H1 (cell line): ENCODE results near the gene CWC27. TPM values are rescaled to one million over a fixed set of nuclear protein-coding genes. Genes with fewer than 3 reads are reported as not detected.
A peak's percentile ranks its signal among the peaks of the same experiment; 100 is the strongest.

Source experiments
- CTCF ChIA-PET: fragments of 300-600 bp; sonication (Branson Sonifier 250); formaldehyde crosslinking; loops from one replicate; lab custom pipeline; 2021; ENCODE audit not compliant: partially characterized antibody; lab: Charles Lee
- POLR2A ChIA-PET: fragments of 300-600 bp; sonication (Branson Sonifier 250); formaldehyde crosslinking; loops from one replicate; lab custom pipeline; 2021; ENCODE audit warnings: inconsistent platforms; ENCODE audit not compliant: partially characterized antibody; lab: Charles Lee
- DNase-seq, 2 experiments: peaks; one replicate each; pipeline versions ENCODE4 v3.0.0 to v3.0.0-alpha.2; 2010 to 2022; ENCODE audit warnings: low spot score in 2 of 2, low read depth in 1 of 2, mixed read lengths in 1 of 2
- FAIRE-seq: peaks from 2 replicates; lab custom pipeline; 2011; peaks lifted over from hg19 to GRCh38; lab: Jason Lieb, UNC
- H2AFZ ChIP-seq: 2 replicates; pipeline ENCODE4 v1.8.1; 2012; ENCODE audit warnings: low read length, inconsistent platforms
- H2AK5ac ChIP-seq: 2 replicates; pipeline ENCODE4 v1.6.1; 2013; ENCODE audit warnings: low read depth, low read length
- H2BK120ac ChIP-seq: replicated peaks from 2 replicates; pipeline ENCODE3; 2013; ENCODE audit warnings: low read depth, low read length, inconsistent platforms
- H2BK12ac ChIP-seq: 2 replicates; pipeline ENCODE4 v1.6.1; 2013; ENCODE audit warnings: low read depth, low read length
- H2BK15ac ChIP-seq: 2 replicates; pipeline ENCODE4 v1.6.1; 2013; ENCODE audit warnings: low read length
- H2BK20ac ChIP-seq: 2 replicates; pipeline ENCODE4 v1.6.1; 2013; ENCODE audit warnings: low read length
- H2BK5ac ChIP-seq: 2 replicates; pipeline ENCODE4 v1.6.1; 2013; ENCODE audit warnings: low read depth, low read length
- H3K14ac ChIP-seq: 2 replicates; pipeline ENCODE4 v1.6.1; 2013; ENCODE audit warnings: inconsistent platforms; ENCODE audit not compliant: insufficient read length
- H3K18ac ChIP-seq: 2 replicates; pipeline ENCODE4 v1.6.1; 2013; ENCODE audit warnings: low read length; ENCODE audit errors: extremely low read depth
- H3K23ac ChIP-seq: 2 replicates; pipeline ENCODE4 v1.6.1; 2013; ENCODE audit warnings: inconsistent platforms; ENCODE audit not compliant: insufficient read length
- H3K23me2 ChIP-seq: 2 replicates; pipeline ENCODE4 v1.6.1; 2013; ENCODE audit warnings: low read depth, low read length
- H3K27ac ChIP-seq: 2 replicates; pipeline ENCODE4 v1.6.1; 2011; ENCODE audit warnings: low read depth, low read length, inconsistent platforms
- H3K27me3 ChIP-seq, 4 experiments: replicated peaks in 1 of 4; 1 replicate in 1 of 4; 2 replicates in 3 of 4; pipeline versions ENCODE4 v1.6.1 to v1.8.1; 2011 to 2013; ENCODE audit warnings: low read length in 3 of 4, mild to moderate bottlenecking in 3 of 4, inconsistent platforms in 2 of 4, mixed read lengths in 2 of 4, moderate library complexity in 1 of 4; ENCODE audit not compliant: control insufficient read depth in 3 of 4, insufficient read depth in 3 of 4; ENCODE audit errors: extremely low read depth in 1 of 4
- H3K36me3 ChIP-seq, 4 experiments: 2 replicates each; pipeline versions ENCODE4 v1.6.1 to v1.8.1; 2011 to 2013; ENCODE audit warnings: mild to moderate bottlenecking in 4 of 4, low read length in 3 of 4, moderate library complexity in 2 of 4, control low read depth in 1 of 4, inconsistent platforms in 1 of 4; ENCODE audit not compliant: insufficient read depth in 4 of 4, control insufficient read depth in 2 of 4
- H3K4ac ChIP-seq: replicated peaks from 2 replicates; pipeline ENCODE3; 2013; ENCODE audit warnings: low read length, low read depth, mixed read lengths, inconsistent platforms; ENCODE audit not compliant: insufficient read length
- H3K4me1 ChIP-seq, 4 experiments: replicated peaks in 1 of 4; 1 replicate in 1 of 4; 2 replicates in 3 of 4; pipeline versions ENCODE4 v1.6.1 to v1.8.1; 2011 to 2013; ENCODE audit warnings: low read length in 3 of 4, inconsistent platforms in 2 of 4, mixed read lengths in 1 of 4; ENCODE audit not compliant: insufficient read depth in 4 of 4, control insufficient read depth in 3 of 4
- H3K4me2 ChIP-seq, 2 experiments: 2 replicates each; pipeline versions ENCODE4 v1.6.1 to v1.8.1; 2011 to 2013; ENCODE audit warnings: low read depth in 2 of 2, low read length in 2 of 2, control low read depth in 1 of 2, inconsistent platforms in 1 of 2, mild to moderate bottlenecking in 1 of 2; ENCODE audit not compliant: insufficient read depth in 1 of 2
- H3K4me3 ChIP-seq, 4 experiments: fragments of 200-600, 300-600 bp in 1 of 4; sonication (generic), shearing (Covaris generic), sonication (Bioruptor Twin) in 1 of 4; 2 replicates each; pipeline versions ENCODE4 v1.5.1 to v1.8.1; 2011 to 2016; ENCODE audit warnings: low read length in 4 of 4, low read depth in 3 of 4, control low read depth in 2 of 4, inconsistent platforms in 2 of 4, mild to moderate bottlenecking in 2 of 4, mixed read lengths in 1 of 4, moderate library complexity in 1 of 4; ENCODE audit not compliant: insufficient read depth in 2 of 4; ENCODE audit errors: extremely low read depth in 1 of 4
- H3K56ac ChIP-seq: replicated peaks from 2 replicates; pipeline ENCODE3; 2013; ENCODE audit warnings: low read depth, mild to moderate bottlenecking, mixed read lengths, low read length, inconsistent platforms; ENCODE audit not compliant: insufficient read length
- H3K79me1 ChIP-seq: 2 replicates; pipeline ENCODE4 v1.6.1; 2013; ENCODE audit warnings: low read depth, low read length, control low read depth
- H3K79me2 ChIP-seq, 2 experiments: 2 replicates each; pipeline versions ENCODE4 v1.6.1 to v1.8.1; 2012 to 2013; ENCODE audit warnings: low read length in 2 of 2, mild to moderate bottlenecking in 2 of 2, inconsistent platforms in 1 of 2; ENCODE audit not compliant: insufficient read depth in 2 of 2, control insufficient read depth in 1 of 2
- H3K9ac ChIP-seq, 4 experiments: replicated peaks in 1 of 4; 1 replicate in 1 of 4; 2 replicates in 3 of 4; pipeline versions ENCODE4 v1.6.1 to v1.8.1; 2011 to 2013; ENCODE audit warnings: low read depth in 3 of 4, low read length in 3 of 4, control low read depth in 2 of 4, mild to moderate bottlenecking in 2 of 4, moderate library complexity in 2 of 4, inconsistent platforms in 1 of 4; ENCODE audit errors: extremely low read depth in 1 of 4
- H3K9me3 ChIP-seq, 2 experiments: 2 replicates each; pipeline versions ENCODE4 v1.6.1 to v1.8.1; 2012 to 2013; ENCODE audit warnings: mild to moderate bottlenecking in 2 of 2, moderate library complexity in 2 of 2, control low read depth in 1 of 2, inconsistent platforms in 1 of 2, low read depth in 1 of 2, low read length in 1 of 2, mixed read lengths in 1 of 2; ENCODE audit not compliant: insufficient read depth in 2 of 2
- H4K20me1 ChIP-seq, 2 experiments: replicated peaks in 1 of 2; 2 replicates each; pipeline versions ENCODE3 to v1.8.1; 2011 to 2013; ENCODE audit warnings: inconsistent platforms in 2 of 2, low read length in 2 of 2, mild to moderate bottlenecking in 1 of 2; ENCODE audit not compliant: insufficient read depth in 2 of 2, control insufficient read depth in 1 of 2
- H4K5ac ChIP-seq: 2 replicates; pipeline ENCODE4 v1.6.1; 2013; ENCODE audit warnings: low read length, low read depth, mixed read lengths, inconsistent platforms; ENCODE audit not compliant: insufficient read length
- H4K8ac ChIP-seq: 2 replicates; pipeline ENCODE4 v1.8.0; 2013; ENCODE audit warnings: mild to moderate bottlenecking, moderate library complexity, low read length, inconsistent platforms; ENCODE audit not compliant: insufficient read depth; ENCODE audit errors: extremely low read depth
- H4K91ac ChIP-seq: replicated peaks from 2 replicates; pipeline ENCODE3; 2013; ENCODE audit warnings: low read length, mixed read lengths, inconsistent platforms; ENCODE audit not compliant: insufficient read length
- BACH1 ChIP-seq: IDR thresholded peaks from 2 replicates; pipeline ENCODE4 v1.6.1; 2012; ENCODE audit warnings: low read length, improper control_type of control experiment
- CHD2 ChIP-seq: IDR thresholded peaks from 2 replicates; pipeline ENCODE4 v1.6.1; 2012; ENCODE audit warnings: low read length, improper control_type of control experiment
- FOSL1 ChIP-seq: IDR thresholded peaks from 2 replicates; pipeline ENCODE4 v1.6.1; 2011; ENCODE audit warnings: mild to moderate bottlenecking, low read depth, low read length, moderate library complexity; ENCODE audit not compliant: insufficient read depth
- KDM4A ChIP-seq: IDR thresholded peaks from one replicate; pipeline ENCODE4 v1.7.1; 2012; ENCODE audit warnings: low read depth, mild to moderate bottlenecking, moderate library complexity, low read length, inconsistent platforms; ENCODE audit not compliant: severe bottlenecking
- MAFK ChIP-seq: IDR thresholded peaks from 2 replicates; pipeline ENCODE4 v1.6.1; 2012; ENCODE audit warnings: low read depth, mild to moderate bottlenecking, improper control_type of control experiment, low read length
- SIN3A ChIP-seq, 2 experiments: IDR thresholded peaks in 1 of 2; conservative IDR thresholded peaks in 1 of 2; 2 replicates each; pipeline ENCODE4 v1.6.1; 2011 to 2012; ENCODE audit warnings: low read length in 2 of 2, improper control_type of control experiment in 1 of 2, low read depth in 1 of 2, mild to moderate bottlenecking in 1 of 2
- SUZ12 ChIP-seq: fragments of 200-600 bp; sonication (generic); IDR thresholded peaks from 2 replicates; pipeline ENCODE4 v1.6.1; 2012; ENCODE audit warnings: mild to moderate bottlenecking, inconsistent platforms, low read length, moderate library complexity, mixed read lengths
- YY1 ChIP-seq: IDR thresholded peaks from 2 replicates; pipeline ENCODE4 v1.6.1; 2011; ENCODE audit warnings: low read depth, mild to moderate bottlenecking, low read length
- WGBS, 2 experiments: shearing (Covaris generic) in 1 of 2; methylation state at CpG; one replicate each; pipeline versions ENCODE4 v1.1.6 to v1.1.7; 2013 to 2015; ENCODE audit warnings: low lambda C conversion rate in 2 of 2, mixed read lengths in 2 of 2, inconsistent platforms in 1 of 2, low coverage in 1 of 2, missing lambda C conversion rate in 1 of 2; ENCODE audit not compliant: insufficient replicate concordance in 2 of 2, insufficient coverage in 1 of 2, insufficient read length in 1 of 2; ENCODE audit errors: extremely low coverage in 1 of 2, missing lambda C conversion rate in 1 of 2; 5-methylcytosine and 5-hydroxymethylcytosine counted together
- polyA plus RNA-seq, 7 experiments: library from polyadenylated mRNA; depleted of rRNA in 3 of 7; stranded (reverse) in 5 of 7; unstranded in 2 of 7; fragments of >200 nt in 5 of 7; fragments of 200-250 nt in 2 of 7; gene quantifications; 1 replicate in 5 of 7; 2 replicates in 1 of 7; 4 replicates in 1 of 7; pipeline versions ENCODE4 v1.2.1 to v1.2.3, GENCODE V29; 2011 to 2013; ENCODE audit warnings: missing spikeins in 2 of 7, mixed read lengths in 2 of 7
- total RNA-seq: library from RNA; stranded (reverse); fragmentation: NEBNext Ultra II Directional; extraction: Animal tissue kit (Norgen Biotek cat#: 25700); gene quantifications from 2 replicates; pipeline ENCODE4 v1.2.1, GENCODE V29; 2021
- TF ChIP-seq, protein P1 (sequence below): IDR thresholded peaks from 2 replicates; pipeline ENCODE4 v1.6.1; 2012; ENCODE audit warnings: inconsistent platforms
- TF ChIP-seq, protein P2 (sequence below): IDR thresholded peaks from 2 replicates; pipeline ENCODE4 v1.6.1; 2012; ENCODE audit warnings: inconsistent platforms

The CWC27 gene
- total and polyA plus RNA-seq, 2 of the 8 experiments (the other 6 are each of a cell fraction or from before 2014, with no cell fraction given) = 24.9 to 43.4 TPM

DNA sequence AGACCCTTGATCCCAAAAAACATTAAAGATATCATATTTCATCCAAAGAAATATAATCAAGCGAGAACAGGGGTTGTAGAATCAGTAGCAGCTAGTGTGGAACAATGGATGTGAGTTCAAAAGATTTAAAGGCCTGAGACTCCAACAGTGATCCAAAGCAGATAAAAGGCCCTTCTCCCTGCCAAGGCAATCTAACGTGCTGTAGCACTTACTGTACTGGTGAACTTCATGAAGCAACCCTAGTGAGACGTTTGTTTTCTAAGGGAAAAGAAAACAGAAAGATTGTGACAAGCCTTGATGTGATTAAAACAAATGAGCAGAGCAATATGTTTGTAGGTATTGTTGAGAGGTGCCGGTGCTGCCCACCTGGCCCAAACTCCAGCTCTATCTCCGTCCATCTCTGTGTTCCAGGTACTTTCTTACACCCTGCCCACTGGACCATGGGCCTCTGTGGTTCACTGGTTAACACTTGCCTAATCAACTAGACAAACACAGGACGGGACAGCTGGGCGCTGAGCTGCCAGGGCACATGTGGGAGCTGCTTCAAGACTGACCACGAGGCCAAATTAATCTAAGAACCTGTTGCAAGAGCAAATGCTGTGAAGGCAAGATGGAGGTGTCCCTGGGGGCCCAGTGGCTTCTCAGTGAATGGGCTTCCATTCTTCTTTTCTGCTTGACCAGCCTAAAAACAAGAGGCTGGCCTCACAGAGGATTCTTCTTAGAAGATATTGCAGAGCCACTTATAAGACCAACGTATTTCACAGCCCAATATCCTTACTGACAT lies 265.5 kb downstream of the CWC27 start:
- Histone ChIP-seq H3K56ac (no peak overlapping the region), H3K23ac (no peak overlapping the region), H3K18ac (peak overlapping the region; percentile 49; the same call in 1 of the 2 replicates), H4K20me1 (no peaks in the 10 kb centered on the region), H3K4me3 (peak overlapping the region in 1 of 4 experiments; percentile 62; a peak in 1 of 8 replicates), H2BK15ac (peak overlapping the region; percentile 25; the same call in 1 of the 2 replicates), H3K27ac (no peak overlapping the region), H2BK12ac (peak overlapping the region; percentile 89; the same call in 1 of the 2 replicates), H3K4me2 (peak overlapping the region; percentile 72 to 79; a peak in 2 of 4 replicates), H4K8ac (no peak overlapping the region), H3K79me2 (no peaks in the 10 kb centered on the region), H4K5ac (no peak overlapping the region), H3K4ac (no peak overlapping the region), H2AFZ (no peak overlapping the region; the same call in 1 of the 2 replicates), H3K36me3 (no peaks in the 10 kb centered on the region), H2AK5ac (peak overlapping the region; percentile 75; the same call in 1 of the 2 replicates), H3K27me3 (peaks cover 0 to 3% (median under 1%) of the 10 kb centered on the region in 4 experiments; a peak in 3 of 7 replicates), H3K14ac (no peak overlapping the region), H3K9ac (no peak overlapping the region), H2BK5ac (peak overlapping the region; percentile 74; the same call in 1 of the 2 replicates), H3K79me1 (no peaks in the 10 kb centered on the region), H2BK120ac (no peak overlapping the region), H3K23me2 (no peaks in the 10 kb centered on the region), H2BK20ac (peak overlapping the region; percentile 77), H3K9me3 (no peaks in the 10 kb centered on the region), H3K4me1 (peaks cover 2 to 10% (median 4%) of the 10 kb centered on the region in 4 experiments), H4K91ac (peak overlapping the region; percentile 46)
- 81% methylated on average over 9 of the region's 9 CpGs; no CpG with 5 or more reads in 1 of the 2 experiments for WGBS, 2 experiments
- FAIRE-seq (no peak), DNase-seq (no peak)
- CTCF ChIA-PET = interaction anchor here (1.2 to 1.7 kb wide), 4 partner anchors 15 to 449 kb away, joined by 3 to 6 read pairs (median 4); no protein-coding TSS in a partner anchor
- POLR2A ChIA-PET = interaction anchor here (0.8 to 1.4 kb wide), 4 partner anchors 10 to 45 kb away, joined by 3 read pairs; no protein-coding TSS in a partner anchor
- no peak for TF ChIP-seq CHD2
- TF ChIP-seq, protein P1, sequence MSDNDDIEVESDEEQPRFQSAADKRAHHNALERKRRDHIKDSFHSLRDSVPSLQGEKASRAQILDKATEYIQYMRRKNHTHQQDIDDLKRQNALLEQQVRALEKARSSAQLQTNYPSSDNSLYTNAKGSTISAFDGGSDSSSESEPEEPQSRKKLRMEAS = no peak
- TF ChIP-seq SIN3A (conservative IDR thresholded peaks at IDR 0.05 in 1 of 2, IDR thresholded peaks at IDR 0.05 in 1 of 2; ENCODE audit: low read depth in 1 of 2, low read length in 2 of 2) = no peak
- no peak for TF ChIP-seq BACH1
- TF ChIP-seq YY1 = no peak
- TF ChIP-seq, protein P2, sequence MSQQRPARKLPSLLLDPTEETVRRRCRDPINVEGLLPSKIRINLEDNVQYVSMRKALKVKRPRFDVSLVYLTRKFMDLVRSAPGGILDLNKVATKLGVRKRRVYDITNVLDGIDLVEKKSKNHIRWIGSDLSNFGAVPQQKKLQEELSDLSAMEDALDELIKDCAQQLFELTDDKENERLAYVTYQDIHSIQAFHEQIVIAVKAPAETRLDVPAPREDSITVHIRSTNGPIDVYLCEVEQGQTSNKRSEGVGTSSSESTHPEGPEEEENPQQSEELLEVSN = no peak
- TF ChIP-seq SUZ12 = no peak
- no peak for TF ChIP-seq MAFK
- no peak for TF ChIP-seq KDM4A
- TF ChIP-seq FOSL1 = no peak
